SK-N-MC (cell line): Measurements from ENCODE around the gene CSTPP1.

Source experiments
- DNase-seq: peaks from one replicate; pipeline ENCODE4 v3.0.0-alpha.2; 2011; ENCODE audit warnings: low read depth, low spot score
- H3K27ac ChIP-seq: fragments of 200-600 bp; sonication (generic); 2 replicates; pipeline ENCODE4 v1.5.1; 2016; ENCODE audit warnings: mixed run types
- H3K36me3 ChIP-seq: fragments of 200-600 bp; sonication (generic); 2 replicates; pipeline ENCODE4 v1.6.1; 2017; ENCODE audit warnings: antibody characterized with exemption, low read length, mixed read lengths; ENCODE audit not compliant: insufficient read depth
- H3K4me3 ChIP-seq: fragments of 200-600 bp; sonication (generic); 2 replicates; pipeline ENCODE4 v1.5.1; 2016
- H3K9ac ChIP-seq: fragments of 200-600 bp; sonication (generic); 2 replicates; pipeline ENCODE4 v1.8.0; 2017; ENCODE audit warnings: mixed run types, mixed read lengths; ENCODE audit not compliant: insufficient read length
- H3K9me3 ChIP-seq: fragments of 200-600 bp; sonication (generic); 2 replicates; pipeline ENCODE4 v1.6.1; 2017; ENCODE audit warnings: low read depth, mild to moderate bottlenecking, antibody characterized with exemption, low read length, moderate library complexity, mixed read lengths
- EZH2 ChIP-seq: fragments of 200-600 bp; sonication (generic); IDR thresholded peaks from one replicate; pipeline ENCODE4 v1.6.1; 2017; ENCODE audit warnings: antibody characterized with exemption
- FOXP2 ChIP-seq: optimal IDR thresholded peaks from 2 replicates; pipeline ENCODE3; 2011; ENCODE audit warnings: mild to moderate bottlenecking, moderate library complexity; ENCODE audit not compliant: insufficient read depth; ENCODE audit errors: extremely low read length, control extremely low read depth
- POLR2AphosphoS5 ChIP-seq: IDR thresholded peaks from 2 replicates; pipeline ENCODE4 v1.6.1; 2012; ENCODE audit warnings: mild to moderate bottlenecking, low read depth, low read length, borderline replicate concordance

Gene CSTPP1

GRCh38 chr11:47148903-47149531 is 212.5 kb downstream of the CSTPP1 start:
- Histone ChIP-seq H3K9me3 (no peaks in the 10 kb centered on the region), H3K9ac (no peak overlapping the region), H3K36me3 (no peaks in the 10 kb centered on the region), H3K27ac (no peak overlapping the region), H3K4me3 (no peak overlapping the region)
- DNase-seq: no peak
- TF ChIP-seq POLR2AphosphoS5 (no peak), EZH2 (no peak), FOXP2 (no peak)

DNA sequence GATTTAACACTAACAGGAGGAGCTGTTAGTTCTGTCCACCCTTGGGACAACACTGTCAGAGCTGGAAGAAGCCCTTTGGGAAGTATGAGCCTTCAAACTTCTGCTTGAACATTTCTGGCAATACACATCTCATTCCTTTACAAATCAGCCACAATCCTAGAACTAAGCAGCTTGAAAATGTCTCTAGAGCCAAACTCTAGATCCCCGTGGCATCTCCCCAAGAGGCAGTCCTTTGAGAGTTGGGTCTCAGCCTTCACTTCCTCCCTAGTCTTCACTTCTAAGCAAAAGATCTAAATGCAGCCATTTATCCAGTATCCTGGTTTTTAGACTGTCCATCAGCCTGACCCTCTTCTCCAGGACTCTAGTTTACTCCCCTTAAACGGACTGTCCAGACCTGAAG is 213.2 kb downstream of the CSTPP1 start:
- Histone ChIP-seq H3K9ac (no peak overlapping the region), H3K9me3 (no peaks in the 10 kb centered on the region), H3K27ac (no peak overlapping the region), H3K4me3 (no peak overlapping the region), H3K36me3 (no peaks in the 10 kb centered on the region)
- no peak for TF ChIP-seq FOXP2
- TF ChIP-seq POLR2AphosphoS5: no peak
- TF ChIP-seq EZH2: no peak
- DNase-seq: no peak

DNA sequence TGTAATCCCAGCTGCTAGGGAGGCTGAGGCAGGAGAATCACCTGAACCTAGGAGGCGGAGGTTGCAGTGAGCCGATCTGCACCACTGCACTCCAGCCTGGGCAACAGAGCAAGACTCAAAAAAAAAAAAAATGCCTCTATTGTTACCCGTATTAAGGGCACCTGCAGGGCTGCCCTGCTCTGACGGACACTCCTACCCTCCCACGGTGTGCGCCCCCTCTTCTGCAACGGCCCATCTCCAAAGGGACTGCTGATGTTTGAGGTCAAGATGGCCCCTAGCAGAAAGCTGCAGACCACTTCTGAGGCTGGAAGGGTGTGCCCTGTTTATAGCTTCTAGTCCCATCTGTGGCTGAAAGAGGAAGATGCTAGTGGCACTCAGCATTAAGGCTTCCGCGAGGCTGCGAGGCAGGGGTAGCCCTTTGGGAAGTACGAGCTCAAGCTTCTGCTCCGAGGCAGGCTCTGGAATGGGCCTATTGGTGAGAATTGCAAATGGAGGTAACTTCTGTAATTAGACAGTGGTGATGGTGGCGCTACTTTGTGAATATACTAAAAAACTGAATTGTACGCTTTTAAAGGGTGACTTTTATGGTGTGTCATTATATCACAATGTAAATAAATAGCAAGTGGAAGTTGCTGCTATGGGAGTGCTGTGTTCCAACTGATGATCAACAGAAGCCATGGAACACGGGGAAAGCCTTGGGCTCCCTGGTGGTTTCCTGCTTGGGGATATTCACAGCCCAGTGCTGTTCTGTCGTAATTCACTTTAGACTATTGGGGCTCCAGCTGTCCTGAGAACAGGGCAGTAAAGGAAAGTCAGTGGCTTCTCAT is 215.8 kb downstream of the CSTPP1 start:
- no peak for DNase-seq
- no peaks in the 10 kb centered on the region for H3K36me3 ChIP-seq
- no peak for TF ChIP-seq EZH2
- TF ChIP-seq FOXP2: no peak
- TF ChIP-seq POLR2AphosphoS5: no peak
- no peaks in the 10 kb centered on the region for H3K9me3 ChIP-seq
- H3K9ac ChIP-seq: no peak overlapping the region
- H3K27ac ChIP-seq: no peak overlapping the region
- no peak overlapping the region for H3K4me3 ChIP-seq

GRCh38 chr11:47152953-47153950 is 216.7 kb downstream of the CSTPP1 start:
- no peaks in the 10 kb centered on the region for H3K9me3 ChIP-seq
- H3K4me3 ChIP-seq: no peak overlapping the region
- H3K27ac ChIP-seq: no peak overlapping the region
- DNase-seq: peak; percentile 51
- H3K36me3 ChIP-seq: no peaks in the 10 kb centered on the region
- H3K9ac ChIP-seq: no peak overlapping the region
- no peak for TF ChIP-seq EZH2
- TF ChIP-seq FOXP2: no peak
- TF ChIP-seq POLR2AphosphoS5: no peak

DNA sequence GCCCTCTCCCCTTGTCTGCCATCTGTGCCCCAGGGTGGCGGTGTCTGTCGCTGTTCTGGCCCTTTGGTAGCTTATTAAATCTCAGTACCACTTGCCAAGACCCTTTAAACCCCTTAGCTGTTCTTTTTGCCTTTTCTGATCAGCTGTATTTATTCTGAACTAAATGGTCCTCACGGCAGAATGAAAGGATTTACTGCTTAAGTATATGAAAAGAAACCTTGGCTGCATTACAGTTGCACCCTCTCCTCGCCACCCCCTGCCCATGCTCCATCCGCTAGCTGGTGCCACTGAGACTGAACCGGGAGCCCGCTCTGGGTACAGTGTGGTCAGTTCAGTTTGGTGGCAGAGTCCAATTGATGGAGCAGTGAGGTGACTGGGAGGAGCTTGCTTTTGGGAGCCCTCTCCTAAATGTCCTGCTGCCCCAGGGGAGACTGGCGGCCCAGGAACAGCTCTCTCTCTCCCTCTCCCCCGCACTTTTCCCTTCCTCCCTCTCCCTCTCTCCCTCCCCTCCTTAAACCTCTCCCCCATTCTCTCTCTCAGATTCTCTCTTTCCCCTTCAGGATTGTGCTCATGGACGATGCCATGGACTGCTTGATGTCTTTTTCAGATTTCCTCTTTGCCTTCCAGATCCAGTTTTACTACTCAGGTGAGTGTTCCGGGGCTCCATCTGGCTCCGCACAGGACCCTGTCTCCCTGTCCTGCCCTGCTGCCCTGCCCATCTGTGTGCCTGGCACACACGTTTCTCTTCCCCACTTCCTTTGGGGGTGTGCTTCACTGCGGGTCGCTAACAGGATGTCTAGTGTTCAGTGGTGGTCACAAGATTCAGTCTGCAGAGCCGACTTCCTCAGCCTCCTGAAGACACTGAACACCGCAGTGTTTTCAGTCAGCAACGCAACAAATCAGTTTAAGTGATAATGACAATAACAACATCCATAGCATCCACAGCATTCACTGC is 218.3 kb downstream of the CSTPP1 start:
- Histone ChIP-seq H3K36me3 (no peaks in the 10 kb centered on the region), H3K9me3 (no peaks in the 10 kb centered on the region), H3K9ac (no peak overlapping the region), H3K4me3 (no peak overlapping the region), H3K27ac (no peak overlapping the region)
- no peak for DNase-seq
- no peak for TF ChIP-seq FOXP2
- TF ChIP-seq EZH2: no peak
- no peak for TF ChIP-seq POLR2AphosphoS5

GRCh38 chr11:47155879-47156278 is 219.3 kb downstream of the CSTPP1 start:
- H3K4me3 ChIP-seq: no peak overlapping the region
- H3K9ac ChIP-seq: no peak overlapping the region
- no peaks in the 10 kb centered on the region for H3K36me3 ChIP-seq
- no peaks in the 10 kb centered on the region for H3K9me3 ChIP-seq
- no peak for DNase-seq
- H3K27ac ChIP-seq: no peak overlapping the region
- TF ChIP-seq POLR2AphosphoS5 (no peak), EZH2 (no peak), FOXP2 (no peak)

DNA sequence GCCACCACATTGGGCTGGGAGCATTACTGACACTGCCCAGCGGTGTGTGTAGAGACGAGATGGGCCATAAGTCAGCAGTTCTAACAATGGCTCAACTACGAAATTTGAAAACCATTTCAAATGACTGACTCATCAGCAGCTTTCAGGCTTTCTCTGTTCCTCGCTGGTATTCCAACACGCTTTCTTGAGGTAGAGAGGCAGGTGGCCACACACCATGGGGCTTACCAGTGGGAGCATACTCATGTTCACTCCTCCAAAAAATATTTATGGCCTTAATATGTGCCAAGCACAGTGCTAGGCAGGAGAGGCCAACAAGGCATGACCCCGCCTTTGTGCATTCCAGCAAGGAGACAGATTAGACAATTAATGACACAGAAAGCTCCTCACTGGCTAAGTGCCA is 219.8 kb downstream of the CSTPP1 start:
- Histone ChIP-seq H3K9ac (no peak overlapping the region), H3K36me3 (no peaks in the 10 kb centered on the region), H3K4me3 (no peak overlapping the region), H3K27ac (no peak overlapping the region), H3K9me3 (no peaks in the 10 kb centered on the region)
- no peak for DNase-seq
- no peak for TF ChIP-seq FOXP2
